GM06990 (cell line): ENCODE data around the gene PPP1R13B.

Source experiments
- DNase-seq: peaks from one replicate; pipeline ENCODE4 v3.0.0-alpha.2; 2011; ENCODE audit not compliant: insufficient read length; ENCODE audit errors: extremely low read depth
- H3K27me3 ChIP-seq: replicated peaks from 2 replicates; pipeline ENCODE4 v1.6.0; 2011; ENCODE audit warnings: low read length; ENCODE audit not compliant: control insufficient read depth, insufficient read depth
- H3K36me3 ChIP-seq: 2 replicates; pipeline ENCODE4 v1.5.1; 2011; ENCODE audit warnings: low read length; ENCODE audit not compliant: control insufficient read depth, insufficient read depth
- H3K4me3 ChIP-seq: replicated peaks from 2 replicates; pipeline ENCODE4 v1.5.1; 2011; ENCODE audit warnings: low read depth, mild to moderate bottlenecking, control low read depth, low read length
- CTCF ChIP-seq: IDR thresholded peaks from 2 replicates; pipeline ENCODE4 v1.5.1; 2011; ENCODE audit warnings: low read length, control low read depth, mild to moderate bottlenecking, inconsistent platforms; ENCODE audit not compliant: insufficient read depth, poor library complexity, severe bottlenecking

Gene PPP1R13B

DNA sequence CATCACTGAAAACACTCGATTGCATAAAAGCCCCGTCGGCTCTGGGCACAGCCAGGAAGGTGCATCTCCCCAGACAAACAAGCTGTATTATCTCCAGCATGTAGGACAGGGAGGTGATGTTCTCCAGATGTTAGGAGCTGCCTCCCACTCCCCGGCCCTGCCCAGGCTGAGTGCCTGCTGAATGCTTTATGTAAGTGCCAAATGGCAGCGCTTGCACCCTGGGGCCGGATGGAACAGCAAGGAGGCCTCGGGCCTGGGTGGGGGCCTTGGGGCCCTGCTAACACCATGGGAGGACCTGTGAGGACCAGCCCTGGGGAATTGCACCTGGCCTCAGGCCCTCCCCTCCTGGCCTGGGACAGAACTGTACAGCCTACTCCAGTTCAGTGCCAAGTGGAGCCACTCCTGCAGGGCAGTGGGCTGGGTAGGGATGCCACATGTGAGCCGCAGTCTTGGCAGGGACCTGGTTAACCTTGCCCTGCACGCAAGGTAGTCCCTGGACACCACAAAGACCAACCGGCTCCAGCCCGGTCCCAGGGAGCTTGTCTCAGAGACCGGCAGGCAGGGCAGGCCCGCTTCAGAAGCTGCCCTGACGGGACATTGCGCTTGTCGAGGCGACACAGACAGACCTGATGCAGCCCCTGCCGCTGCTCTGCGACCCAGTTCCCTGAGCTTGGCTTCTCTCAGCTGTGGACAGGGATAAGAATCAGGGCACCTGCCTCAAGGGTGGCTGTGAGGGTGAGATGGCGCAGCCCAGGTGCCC is 35.3 kb upstream of the PPP1R13B start:
- no peak for DNase-seq
- H3K27me3 ChIP-seq, result no peaks in the 10 kb centered on the region; the same call in 1 of the 2 replicates
- no peak for TF ChIP-seq CTCF
- H3K4me3 ChIP-seq, result no peak overlapping the region
- no peaks in the 10 kb centered on the region for H3K36me3 ChIP-seq

DNA sequence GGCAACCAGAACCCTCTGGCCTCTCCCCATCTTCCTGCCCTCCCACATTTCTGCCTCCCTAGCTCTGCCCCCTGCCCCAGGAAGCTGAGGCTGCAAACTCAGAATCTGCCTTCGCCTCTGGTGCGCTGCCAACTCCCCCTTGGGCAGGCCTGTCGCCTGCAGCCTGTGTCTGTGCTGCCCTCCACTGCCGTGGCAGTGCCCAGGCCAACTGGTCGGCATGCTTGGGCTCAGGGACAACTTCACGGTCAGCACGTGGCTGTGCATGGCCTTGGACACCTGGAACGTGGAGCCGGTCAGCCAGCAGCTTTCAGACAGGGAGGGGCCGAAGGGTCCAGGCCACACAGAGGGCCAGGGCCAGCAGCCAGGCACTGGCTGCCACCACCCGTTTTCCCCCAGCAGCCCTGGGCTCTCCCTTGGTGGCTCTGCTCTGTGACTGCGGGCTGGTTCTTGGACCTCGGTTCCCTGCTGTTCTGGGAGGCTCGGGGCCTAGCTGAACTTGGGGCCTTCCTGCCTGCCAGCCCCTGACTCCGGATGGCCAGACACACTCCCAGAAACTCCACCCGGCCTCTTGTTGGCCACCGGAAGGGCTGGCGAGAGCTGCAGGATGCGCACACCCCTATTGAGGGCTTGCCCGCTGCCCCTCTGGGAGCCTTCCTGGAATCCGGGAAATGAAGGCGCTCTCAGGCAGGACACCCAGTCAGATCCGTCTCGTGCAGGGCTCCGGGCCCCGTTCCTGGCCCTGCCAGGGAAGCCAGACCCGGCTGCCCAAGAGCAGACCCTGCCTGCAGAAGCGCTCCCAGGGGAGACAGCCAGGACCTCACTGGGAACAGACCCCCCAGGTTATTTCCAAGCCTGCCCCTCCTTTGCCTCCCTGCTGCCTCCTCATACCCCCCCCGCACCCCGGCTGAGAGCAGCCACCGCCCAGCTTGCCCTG is 34.2 kb upstream of the PPP1R13B start:
- no peak for TF ChIP-seq CTCF
- Histone ChIP-seq H3K4me3 (no peak overlapping the region), H3K36me3 (no peaks in the 10 kb centered on the region), H3K27me3 (no peaks in the 10 kb centered on the region; the same call in 1 of the 2 replicates)
- DNase-seq, result no peak

- Histone ChIP-seq H3K27me3 (no peaks in the 10 kb centered on the region; the same call in 1 of the 2 replicates), H3K36me3 (no peaks in the 10 kb centered on the region), H3K4me3 (no peak overlapping the region)
- TF ChIP-seq CTCF, result no peak
- DNase-seq, result no peak
These were observed 33.2 kb upstream of the PPP1R13B start for GRCh38 chr14:103880348-103881267.

DNA sequence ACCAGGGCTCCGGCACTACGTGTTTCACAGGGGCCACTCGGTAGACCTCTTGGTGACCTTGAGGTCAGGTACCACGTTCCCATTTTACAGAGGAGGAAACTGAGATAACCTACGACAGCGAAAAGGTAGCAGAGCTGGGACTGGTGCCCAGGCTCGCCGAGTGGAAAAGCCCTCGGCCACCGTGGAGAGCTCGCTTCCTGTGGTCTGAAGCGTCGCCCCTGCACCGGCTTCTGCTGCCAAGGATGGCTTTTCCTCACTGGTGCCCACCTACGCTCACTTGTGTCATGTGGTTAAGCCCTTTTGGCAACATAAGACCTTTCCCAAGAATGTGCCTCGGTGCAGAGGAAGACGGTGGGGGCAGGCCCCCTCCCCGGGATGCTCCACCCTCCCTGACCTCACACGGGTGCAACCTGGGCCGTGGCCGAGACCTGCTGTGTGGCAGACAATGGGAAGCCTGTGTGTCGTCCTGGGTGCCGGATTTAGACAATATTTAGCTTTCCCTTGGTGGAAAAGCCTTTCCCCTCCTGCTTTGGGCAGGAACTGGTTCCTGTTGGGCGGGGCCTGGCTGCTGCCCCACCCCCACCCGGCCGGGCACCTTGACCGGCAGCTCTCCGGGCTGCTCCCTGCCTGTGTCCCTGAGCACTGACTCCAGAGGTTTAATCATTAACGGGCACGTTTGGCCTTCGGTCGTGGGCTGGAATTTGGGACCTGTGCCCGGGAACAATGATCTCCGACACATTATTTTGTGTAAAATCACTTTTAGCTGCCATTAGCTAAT is 32.4 kb upstream of the PPP1R13B start:
- no peak for DNase-seq
- H3K36me3 ChIP-seq, result no peaks in the 10 kb centered on the region
- H3K4me3 ChIP-seq, result no peak overlapping the region
- no peaks in the 10 kb centered on the region; the same call in 1 of the 2 replicates for H3K27me3 ChIP-seq
- no peak for TF ChIP-seq CTCF

GRCh38 chr14:103879118-103879569 is 31.8 kb upstream of the PPP1R13B start:
- Histone ChIP-seq H3K36me3 (no peaks in the 10 kb centered on the region), H3K4me3 (no peak overlapping the region), H3K27me3 (no peaks in the 10 kb centered on the region; the same call in 1 of the 2 replicates)
- no peak for DNase-seq
- TF ChIP-seq CTCF, result no peak
